Measurements from ENCODE around the gene CERS1.

GRCh38 chr19:18942692-18943091 is 46.7 kb upstream of the CERS1 start:
- TF ChIP-seq, protein P1, sequence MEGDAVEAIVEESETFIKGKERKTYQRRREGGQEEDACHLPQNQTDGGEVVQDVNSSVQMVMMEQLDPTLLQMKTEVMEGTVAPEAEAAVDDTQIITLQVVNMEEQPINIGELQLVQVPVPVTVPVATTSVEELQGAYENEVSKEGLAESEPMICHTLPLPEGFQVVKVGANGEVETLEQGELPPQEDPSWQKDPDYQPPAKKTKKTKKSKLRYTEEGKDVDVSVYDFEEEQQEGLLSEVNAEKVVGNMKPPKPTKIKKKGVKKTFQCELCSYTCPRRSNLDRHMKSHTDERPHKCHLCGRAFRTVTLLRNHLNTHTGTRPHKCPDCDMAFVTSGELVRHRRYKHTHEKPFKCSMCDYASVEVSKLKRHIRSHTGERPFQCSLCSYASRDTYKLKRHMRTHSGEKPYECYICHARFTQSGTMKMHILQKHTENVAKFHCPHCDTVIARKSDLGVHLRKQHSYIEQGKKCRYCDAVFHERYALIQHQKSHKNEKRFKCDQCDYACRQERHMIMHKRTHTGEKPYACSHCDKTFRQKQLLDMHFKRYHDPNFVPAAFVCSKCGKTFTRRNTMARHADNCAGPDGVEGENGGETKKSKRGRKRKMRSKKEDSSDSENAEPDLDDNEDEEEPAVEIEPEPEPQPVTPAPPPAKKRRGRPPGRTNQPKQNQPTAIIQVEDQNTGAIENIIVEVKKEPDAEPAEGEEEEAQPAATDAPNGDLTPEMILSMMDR (IDR thresholded peaks at IDR 0.05) = no peak
- TF ChIP-seq EP300 (IDR thresholded peaks at IDR 0.05) = no peak
- no peak for TF ChIP-seq POLR2A (IDR thresholded peaks at IDR 0.05)

Data from ovary (tissue), 3 donors.